Measurements from ENCODE around the gene MARVELD2.
A peak's percentile ranks its signal among the peaks of the same experiment; 100 is the strongest.

Gene MARVELD2, protein sequence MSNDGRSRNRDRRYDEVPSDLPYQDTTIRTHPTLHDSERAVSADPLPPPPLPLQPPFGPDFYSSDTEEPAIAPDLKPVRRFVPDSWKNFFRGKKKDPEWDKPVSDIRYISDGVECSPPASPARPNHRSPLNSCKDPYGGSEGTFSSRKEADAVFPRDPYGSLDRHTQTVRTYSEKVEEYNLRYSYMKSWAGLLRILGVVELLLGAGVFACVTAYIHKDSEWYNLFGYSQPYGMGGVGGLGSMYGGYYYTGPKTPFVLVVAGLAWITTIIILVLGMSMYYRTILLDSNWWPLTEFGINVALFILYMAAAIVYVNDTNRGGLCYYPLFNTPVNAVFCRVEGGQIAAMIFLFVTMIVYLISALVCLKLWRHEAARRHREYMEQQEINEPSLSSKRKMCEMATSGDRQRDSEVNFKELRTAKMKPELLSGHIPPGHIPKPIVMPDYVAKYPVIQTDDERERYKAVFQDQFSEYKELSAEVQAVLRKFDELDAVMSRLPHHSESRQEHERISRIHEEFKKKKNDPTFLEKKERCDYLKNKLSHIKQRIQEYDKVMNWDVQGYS

DNA sequence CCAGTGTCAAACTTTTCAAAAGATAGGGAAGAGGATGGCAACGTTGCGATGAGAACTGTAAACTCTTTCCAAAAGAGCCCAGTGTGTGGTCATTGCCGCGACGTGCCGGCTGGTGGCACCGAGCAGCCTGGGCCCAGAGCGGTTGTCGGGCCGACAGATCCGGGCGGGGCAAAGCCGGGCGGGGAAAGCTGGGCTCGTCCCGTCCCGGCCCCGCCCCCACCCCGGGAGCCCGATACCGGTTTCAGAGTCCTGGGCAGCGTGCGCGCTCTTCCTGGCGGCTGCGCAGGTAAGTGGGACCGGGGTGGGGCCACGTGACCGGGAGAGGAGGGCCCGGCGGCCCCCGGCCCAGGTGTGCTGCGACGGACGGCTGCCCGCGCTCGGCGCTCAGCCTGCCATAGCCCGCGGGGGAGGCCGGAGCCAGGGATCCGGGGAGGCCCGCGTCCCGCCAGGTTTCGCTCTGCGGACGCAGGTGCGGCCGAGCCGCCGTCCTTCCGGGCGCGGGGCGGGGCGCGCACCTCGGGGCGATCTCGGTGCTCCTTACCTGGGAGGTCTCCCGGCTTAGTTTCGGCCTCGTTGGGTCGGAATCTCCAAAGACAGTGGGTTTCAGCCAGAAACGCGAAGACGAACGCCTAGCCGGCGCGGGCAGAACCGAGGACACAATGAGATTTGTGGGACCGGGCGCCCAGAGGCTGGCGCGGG lies at the start of gene MARVELD2:
MARVELD2 (plus strand) TSS at position 232 of the 699 bp plus-strand sequence. CDS start 4,270 bp downstream, outside the sequence.
- peak within 1 kb of the TSS; percentile 88 for H3K27ac ChIP-seq (ENCODE audit: extremely low read depth, low read depth, low read length)
- TF ChIP-seq ZSCAN30 (tag by site-specific recombination; IDR thresholded peaks at IDR 0.05): peak; percentile 84; the same call in 1 of the 2 replicates
- no peak for TF ChIP-seq ZNF366 (tag by site-specific recombination; conservative IDR thresholded peaks at IDR 0.05)
- no peak for TF ChIP-seq ZNF501 (tag by site-specific recombination; IDR thresholded peaks at IDR 0.05)
- no peak for TF ChIP-seq ZNF555 (tag by site-specific recombination; conservative IDR thresholded peaks at IDR 0.05)
- no peak; the same call in 1 of the 2 replicates for TF ChIP-seq ZNF76 (tag by site-specific recombination; IDR thresholded peaks at IDR 0.05; ENCODE audit: borderline replicate concordance, low read depth)
- peak; percentile 54; the same call in 1 of the 2 replicates for TF ChIP-seq ZNF660 (tag by site-specific recombination; IDR thresholded peaks at IDR 0.05)
- TF ChIP-seq SP2 (tag by site-specific recombination; IDR thresholded peaks at IDR 0.05): peak; percentile 71
- TF ChIP-seq ZNF473 (tag by site-specific recombination; IDR thresholded peaks at IDR 0.05): no peak
- no peak for TF ChIP-seq ZNF488 (tag by site-specific recombination; IDR thresholded peaks at IDR 0.05)
- TF ChIP-seq, protein P1, sequence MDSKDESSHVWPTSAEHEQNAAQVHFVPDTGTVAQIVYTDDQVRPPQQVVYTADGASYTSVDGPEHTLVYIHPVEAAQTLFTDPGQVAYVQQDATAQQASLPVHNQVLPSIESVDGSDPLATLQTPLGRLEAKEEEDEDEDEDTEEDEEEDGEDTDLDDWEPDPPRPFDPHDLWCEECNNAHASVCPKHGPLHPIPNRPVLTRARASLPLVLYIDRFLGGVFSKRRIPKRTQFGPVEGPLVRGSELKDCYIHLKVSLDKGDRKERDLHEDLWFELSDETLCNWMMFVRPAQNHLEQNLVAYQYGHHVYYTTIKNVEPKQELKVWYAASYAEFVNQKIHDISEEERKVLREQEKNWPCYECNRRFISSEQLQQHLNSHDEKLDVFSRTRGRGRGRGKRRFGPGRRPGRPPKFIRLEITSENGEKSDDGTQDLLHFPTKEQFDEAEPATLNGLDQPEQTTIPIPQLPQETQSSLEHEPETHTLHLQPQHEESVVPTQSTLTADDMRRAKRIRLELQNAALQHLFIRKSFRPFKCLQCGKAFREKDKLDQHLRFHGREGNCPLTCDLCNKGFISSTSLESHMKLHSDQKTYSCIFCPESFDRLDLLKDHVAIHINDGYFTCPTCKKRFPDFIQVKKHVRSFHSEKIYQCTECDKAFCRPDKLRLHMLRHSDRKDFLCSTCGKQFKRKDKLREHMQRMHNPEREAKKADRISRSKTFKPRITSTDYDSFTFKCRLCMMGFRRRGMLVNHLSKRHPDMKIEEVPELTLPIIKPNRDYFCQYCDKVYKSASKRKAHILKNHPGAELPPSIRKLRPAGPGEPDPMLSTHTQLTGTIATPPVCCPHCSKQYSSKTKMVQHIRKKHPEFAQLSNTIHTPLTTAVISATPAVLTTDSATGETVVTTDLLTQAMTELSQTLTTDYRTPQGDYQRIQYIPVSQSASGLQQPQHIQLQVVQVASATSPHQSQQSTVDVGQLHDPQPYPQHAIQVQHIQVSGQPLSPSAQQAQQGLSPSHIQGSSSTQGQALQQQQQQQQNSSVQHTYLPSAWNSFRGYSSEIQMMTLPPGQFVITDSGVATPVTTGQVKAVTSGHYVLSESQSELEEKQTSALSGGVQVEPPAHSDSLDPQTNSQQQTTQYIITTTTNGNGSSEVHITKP (tag by site-specific recombination; IDR thresholded peaks at IDR 0.05): peak; percentile 40; the same call in 1 of the 2 replicates
- TF ChIP-seq KLF10 (tag by site-specific recombination; IDR thresholded peaks at IDR 0.05): peak; percentile 72
- TF ChIP-seq, protein P2, sequence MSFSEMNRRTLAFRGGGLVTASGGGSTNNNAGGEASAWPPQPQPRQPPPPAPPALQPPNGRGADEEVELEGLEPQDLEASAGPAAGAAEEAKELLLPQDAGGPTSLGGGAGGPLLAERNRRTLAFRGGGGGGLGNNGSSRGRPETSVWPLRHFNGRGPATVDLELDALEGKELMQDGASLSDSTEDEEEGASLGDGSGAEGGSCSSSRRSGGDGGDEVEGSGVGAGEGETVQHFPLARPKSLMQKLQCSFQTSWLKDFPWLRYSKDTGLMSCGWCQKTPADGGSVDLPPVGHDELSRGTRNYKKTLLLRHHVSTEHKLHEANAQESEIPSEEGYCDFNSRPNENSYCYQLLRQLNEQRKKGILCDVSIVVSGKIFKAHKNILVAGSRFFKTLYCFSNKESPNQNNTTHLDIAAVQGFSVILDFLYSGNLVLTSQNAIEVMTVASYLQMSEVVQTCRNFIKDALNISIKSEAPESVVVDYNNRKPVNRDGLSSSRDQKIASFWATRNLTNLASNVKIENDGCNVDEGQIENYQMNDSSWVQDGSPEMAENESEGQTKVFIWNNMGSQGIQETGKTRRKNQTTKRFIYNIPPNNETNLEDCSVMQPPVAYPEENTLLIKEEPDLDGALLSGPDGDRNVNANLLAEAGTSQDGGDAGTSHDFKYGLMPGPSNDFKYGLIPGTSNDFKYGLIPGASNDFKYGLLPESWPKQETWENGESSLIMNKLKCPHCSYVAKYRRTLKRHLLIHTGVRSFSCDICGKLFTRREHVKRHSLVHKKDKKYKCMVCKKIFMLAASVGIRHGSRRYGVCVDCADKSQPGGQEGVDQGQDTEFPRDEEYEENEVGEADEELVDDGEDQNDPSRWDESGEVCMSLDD (tag by site-specific recombination; IDR thresholded peaks at IDR 0.05): 0 out of 2 replicates have a peak, but pooled peaks have one; percentile 15
- peak; percentile 60 for TF ChIP-seq GLIS2 (tag by site-specific recombination; IDR thresholded peaks at IDR 0.05)
- TF ChIP-seq KLF7 (tag by site-specific recombination; IDR thresholded peaks at IDR 0.05; ENCODE audit: borderline replicate concordance): no peak
- TF ChIP-seq REPIN1 (tag by site-specific recombination; IDR thresholded peaks at IDR 0.05; ENCODE audit: low read depth): no peak
- TF ChIP-seq ZNF121 (tag by site-specific recombination; IDR thresholded peaks at IDR 0.05): peak; percentile 58; the same call in 1 of the 2 replicates
- no peak for TF ChIP-seq ZNF623 (tag by site-specific recombination; IDR thresholded peaks at IDR 0.05)
- TF ChIP-seq KLF8 (tag by site-specific recombination; IDR thresholded peaks at IDR 0.05): peak; percentile 89
- peak; percentile 80 for TF ChIP-seq KLF9 (tag by site-specific recombination; IDR thresholded peaks at IDR 0.05; ENCODE audit: low read depth)
- TF ChIP-seq ZNF302 (tag by site-specific recombination; IDR thresholded peaks at IDR 0.05; ENCODE audit: low read depth): no peak
- TF ChIP-seq, protein P3, sequence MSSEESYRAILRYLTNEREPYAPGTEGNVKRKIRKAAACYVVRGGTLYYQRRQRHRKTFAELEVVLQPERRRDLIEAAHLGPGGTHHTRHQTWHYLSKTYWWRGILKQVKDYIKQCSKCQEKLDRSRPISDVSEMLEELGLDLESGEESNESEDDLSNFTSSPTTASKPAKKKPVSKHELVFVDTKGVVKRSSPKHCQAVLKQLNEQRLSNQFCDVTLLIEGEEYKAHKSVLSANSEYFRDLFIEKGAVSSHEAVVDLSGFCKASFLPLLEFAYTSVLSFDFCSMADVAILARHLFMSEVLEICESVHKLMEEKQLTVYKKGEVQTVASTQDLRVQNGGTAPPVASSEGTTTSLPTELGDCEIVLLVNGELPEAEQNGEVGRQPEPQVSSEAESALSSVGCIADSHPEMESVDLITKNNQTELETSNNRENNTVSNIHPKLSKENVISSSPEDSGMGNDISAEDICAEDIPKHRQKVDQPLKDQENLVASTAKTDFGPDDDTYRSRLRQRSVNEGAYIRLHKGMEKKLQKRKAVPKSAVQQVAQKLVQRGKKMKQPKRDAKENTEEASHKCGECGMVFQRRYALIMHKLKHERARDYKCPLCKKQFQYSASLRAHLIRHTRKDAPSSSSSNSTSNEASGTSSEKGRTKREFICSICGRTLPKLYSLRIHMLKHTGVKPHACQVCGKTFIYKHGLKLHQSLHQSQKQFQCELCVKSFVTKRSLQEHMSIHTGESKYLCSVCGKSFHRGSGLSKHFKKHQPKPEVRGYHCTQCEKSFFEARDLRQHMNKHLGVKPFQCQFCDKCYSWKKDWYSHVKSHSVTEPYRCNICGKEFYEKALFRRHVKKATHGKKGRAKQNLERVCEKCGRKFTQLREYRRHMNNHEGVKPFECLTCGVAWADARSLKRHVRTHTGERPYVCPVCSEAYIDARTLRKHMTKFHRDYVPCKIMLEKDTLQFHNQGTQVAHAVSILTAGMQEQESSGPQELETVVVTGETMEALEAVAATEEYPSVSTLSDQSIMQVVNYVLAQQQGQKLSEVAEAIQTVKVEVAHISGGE (tag by site-specific recombination; conservative IDR thresholded peaks at IDR 0.05; ENCODE audit: low read depth): peak; percentile 34; the same call in 1 of the 2 replicates
- TF ChIP-seq EGR2 (tag by site-specific recombination; IDR thresholded peaks at IDR 0.05; ENCODE audit: low read depth): no peak
- peak; percentile 10; the same call in 1 of the 2 replicates for TF ChIP-seq SP7 (tag by site-specific recombination; IDR thresholded peaks at IDR 0.05)
- TF ChIP-seq TRIM28 (IDR thresholded peaks at IDR 0.05; ENCODE audit: borderline replicate concordance, low read length): no peak

More for the DNA sequence above, at the start of gene MARVELD2:
- CTCF ChIA-PET: interaction anchor here (0.6 kb wide), 1 partner anchor 453 kb away, joined by 4 read pairs; no protein-coding TSS in a partner anchor
- Histone ChIP-seq H3K4me3 (ENCODE audit: low read depth, low read length) (peak within 1 kb of the TSS; percentile 79), H3K9me3 (ENCODE audit: control insufficient read depth, insufficient read depth, low read depth, low read length) (no peaks in the 10 kb centered on the region), H3K4me1 (ENCODE audit: control insufficient read depth, insufficient read depth, low read length) (no peaks in the 10 kb centered on the region; the same call in 1 of the 2 replicates), H3K36me3 (ENCODE audit: control insufficient read depth in 2 of 2, insufficient read depth in 1 of 2, low read length in 2 of 2) (peaks cover 7 to 56% of the 10 kb centered on the region in 2 experiments; a peak in 2 of 3 replicates)
- POLR2A ChIA-PET: no interaction called here

Measured in HEK293 (cell line).